ENCODE results near the gene DOCK10.
"Not testable (repeated sequence)": the region's sequence is repeated elsewhere in the genome, so short reads cannot be mapped to it uniquely, and the experiment has no call there.

DOCK10 gene

DNA sequence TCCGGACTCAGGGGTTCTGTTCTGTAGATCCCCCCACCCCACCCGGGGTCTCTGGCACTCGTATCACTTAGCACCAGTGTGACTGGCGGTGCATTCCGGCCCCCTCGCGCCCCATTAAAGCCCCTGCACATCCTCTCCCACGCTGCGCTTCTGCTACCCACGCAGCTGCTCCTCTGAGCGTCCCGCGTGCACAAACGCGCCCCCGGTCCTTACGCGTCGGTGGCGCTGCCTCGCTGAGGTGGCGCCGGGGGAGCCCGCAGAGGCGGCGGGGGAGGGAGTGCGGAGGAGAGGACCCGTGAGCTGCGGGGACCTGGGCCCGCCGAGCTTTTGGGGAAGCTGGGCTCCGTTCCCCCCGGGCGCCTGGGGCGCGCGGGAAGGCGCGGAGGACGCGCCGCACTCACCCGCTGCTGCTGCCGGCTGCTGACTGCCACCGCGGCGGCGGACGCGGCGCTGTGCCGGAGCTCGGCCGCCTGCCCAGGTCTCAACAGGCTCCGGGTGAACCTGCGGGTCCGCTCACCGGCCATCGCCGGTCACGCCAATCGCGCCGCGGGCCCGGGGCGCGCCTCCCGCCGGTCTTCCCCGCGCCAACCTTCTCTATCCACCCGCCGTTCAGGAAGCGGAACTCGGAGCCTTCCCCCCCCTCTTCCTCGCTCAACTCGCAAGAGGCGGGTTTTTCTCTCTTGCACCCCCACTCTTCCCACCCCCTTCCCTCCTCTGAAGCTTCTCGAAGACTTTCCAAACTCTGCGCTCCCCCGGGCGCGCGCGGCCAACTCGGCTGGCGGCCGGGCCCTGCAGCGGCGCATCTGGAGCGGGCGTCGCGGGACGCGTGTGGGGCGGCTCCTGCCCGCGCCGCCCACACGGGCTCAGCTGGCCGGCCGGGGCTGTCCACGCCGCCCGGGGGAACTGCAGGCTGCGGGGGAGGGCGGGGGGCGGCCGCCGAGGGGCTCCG is at the start of gene DOCK10:
DOCK10 (minus strand) TSS at position 618 of the 949 bp plus-strand sequence; CDS start at position 524, 94 bp downstream.
- DNase-seq (ENCODE audit: extremely low read depth in 1 of 2, low read depth in 1 of 2), result peak in 1 of 2 donors; percentile 45

DNA sequence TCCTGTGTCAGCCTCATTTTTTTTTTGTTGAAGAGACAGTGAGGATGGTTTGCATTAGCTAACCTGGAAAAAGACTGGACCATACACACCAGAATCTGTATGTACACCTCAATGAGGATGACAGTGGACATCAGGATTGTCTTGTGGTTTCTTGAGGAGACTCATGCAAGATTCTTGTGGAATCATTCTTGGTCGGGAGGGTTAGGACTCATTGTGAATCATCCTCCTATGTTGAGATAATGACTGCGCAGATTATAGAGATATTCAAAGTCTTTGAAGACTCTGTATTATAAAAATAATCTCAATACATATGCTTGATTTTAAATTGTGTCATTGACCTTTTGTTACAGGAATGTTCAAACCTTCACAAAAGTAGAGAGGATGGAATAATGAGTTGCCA is 49.1 kb upstream of the DOCK10 start:
- no peak for DNase-seq (ENCODE audit: extremely low read depth in 1 of 2, low read depth in 1 of 2)

DNA sequence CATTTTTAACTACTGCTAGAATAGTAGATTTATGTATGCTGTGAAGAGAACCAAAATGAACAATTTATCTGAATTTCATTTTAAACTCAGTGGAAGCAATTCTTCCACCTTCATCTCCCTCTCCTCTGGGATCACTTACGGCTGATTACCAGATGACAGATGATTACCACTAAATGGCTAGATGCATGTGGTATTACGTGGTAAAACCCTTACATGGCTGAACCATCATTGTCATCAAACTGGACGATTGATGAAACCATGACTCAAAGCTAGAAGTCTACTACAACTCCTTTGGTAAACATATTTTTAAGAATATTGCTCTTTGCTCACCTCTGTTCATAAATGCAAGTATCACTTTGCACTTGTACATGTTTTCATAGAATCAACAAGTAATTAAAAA is 48.5 kb upstream of the DOCK10 start:
- DNase-seq (ENCODE audit: extremely low read depth in 1 of 2, low read depth in 1 of 2), result no peak

DNA sequence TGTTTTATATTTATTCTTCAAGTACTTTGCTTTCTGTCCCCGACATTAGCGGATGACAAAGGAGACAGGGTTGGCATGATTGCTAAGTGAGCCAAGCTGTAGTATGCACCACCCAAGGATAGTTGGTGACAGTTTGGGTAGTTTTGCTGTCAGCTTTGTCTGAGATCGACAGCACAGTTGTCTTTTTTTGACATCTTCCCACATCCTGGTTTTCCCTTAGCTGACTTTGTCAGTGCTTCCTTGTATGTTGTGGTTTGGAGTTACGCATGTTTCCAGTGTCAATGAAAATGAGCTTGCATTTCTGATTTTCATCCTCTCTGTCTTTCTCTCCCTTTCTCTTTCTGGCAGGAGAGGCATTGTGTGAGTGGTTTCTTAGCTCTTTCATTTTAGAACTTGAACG is 44.6 kb upstream of the DOCK10 start:
- no peak for DNase-seq (ENCODE audit: extremely low read depth in 1 of 2, low read depth in 1 of 2)

DNA sequence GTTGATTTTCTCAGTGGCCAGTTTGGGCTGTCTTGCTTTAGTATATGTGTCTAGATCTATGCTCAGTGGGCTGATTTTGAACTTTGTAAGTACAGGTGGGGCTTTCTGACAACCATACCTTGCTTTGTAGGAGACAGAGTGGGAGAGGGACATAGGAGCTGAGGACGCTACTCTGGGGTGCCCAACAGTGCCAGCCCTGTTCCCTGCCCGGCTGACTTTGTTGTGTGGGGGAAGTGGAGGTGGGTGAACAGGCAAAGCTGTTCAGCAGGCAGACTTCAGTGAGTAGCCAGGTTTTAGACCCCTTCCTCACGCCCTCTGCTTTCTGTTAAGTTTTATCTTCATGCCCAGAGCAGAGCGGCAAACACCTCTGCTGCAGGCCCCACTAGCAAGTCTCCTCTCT is 44.2 kb upstream of the DOCK10 start:
- DNase-seq (ENCODE audit: extremely low read depth in 1 of 2, low read depth in 1 of 2), result no peak

DNA sequence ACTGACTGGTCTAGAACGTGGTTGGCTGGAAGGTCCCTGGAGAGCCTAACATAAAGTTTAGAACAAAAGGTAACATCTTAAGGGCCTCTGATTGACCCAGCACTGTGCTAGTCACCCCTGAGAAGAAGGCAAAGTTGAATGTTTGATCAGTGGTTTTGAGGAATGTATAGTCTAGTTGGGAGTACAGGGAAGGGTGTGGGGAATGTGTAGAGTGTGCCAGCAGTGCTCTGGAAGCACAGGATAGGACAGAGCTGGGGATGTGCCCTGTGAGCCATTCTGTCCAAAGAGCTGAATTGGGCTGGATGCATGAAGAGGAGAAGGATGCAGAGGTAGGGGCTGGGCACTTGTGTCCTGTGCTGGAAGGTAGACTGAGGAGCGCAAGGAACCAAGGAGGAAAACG is 41.0 kb upstream of the DOCK10 start:
- no peak for DNase-seq (ENCODE audit: extremely low read depth in 1 of 2, low read depth in 1 of 2)

DNA sequence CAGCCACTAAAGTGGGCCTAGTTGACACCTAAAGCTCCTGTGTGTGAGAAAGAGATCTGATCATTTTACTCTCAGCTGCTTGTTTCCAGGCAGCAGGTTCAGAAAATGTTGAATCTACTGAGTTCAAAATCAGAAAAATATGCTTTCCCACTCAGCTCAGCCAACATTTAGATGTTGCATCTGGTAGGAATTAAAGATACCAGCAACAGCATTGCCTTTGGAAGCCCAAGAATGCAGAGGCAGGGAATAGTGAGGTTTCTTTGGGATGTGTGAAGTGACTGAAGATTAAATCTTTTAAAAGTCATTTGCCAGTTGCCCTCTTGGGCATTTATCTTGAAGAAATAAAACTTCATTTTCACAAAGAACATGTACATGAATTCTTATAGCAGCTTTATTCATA is 33.9 kb upstream of the DOCK10 start:
- DNase-seq (ENCODE audit: extremely low read depth in 1 of 2, low read depth in 1 of 2), result no peak

DNA sequence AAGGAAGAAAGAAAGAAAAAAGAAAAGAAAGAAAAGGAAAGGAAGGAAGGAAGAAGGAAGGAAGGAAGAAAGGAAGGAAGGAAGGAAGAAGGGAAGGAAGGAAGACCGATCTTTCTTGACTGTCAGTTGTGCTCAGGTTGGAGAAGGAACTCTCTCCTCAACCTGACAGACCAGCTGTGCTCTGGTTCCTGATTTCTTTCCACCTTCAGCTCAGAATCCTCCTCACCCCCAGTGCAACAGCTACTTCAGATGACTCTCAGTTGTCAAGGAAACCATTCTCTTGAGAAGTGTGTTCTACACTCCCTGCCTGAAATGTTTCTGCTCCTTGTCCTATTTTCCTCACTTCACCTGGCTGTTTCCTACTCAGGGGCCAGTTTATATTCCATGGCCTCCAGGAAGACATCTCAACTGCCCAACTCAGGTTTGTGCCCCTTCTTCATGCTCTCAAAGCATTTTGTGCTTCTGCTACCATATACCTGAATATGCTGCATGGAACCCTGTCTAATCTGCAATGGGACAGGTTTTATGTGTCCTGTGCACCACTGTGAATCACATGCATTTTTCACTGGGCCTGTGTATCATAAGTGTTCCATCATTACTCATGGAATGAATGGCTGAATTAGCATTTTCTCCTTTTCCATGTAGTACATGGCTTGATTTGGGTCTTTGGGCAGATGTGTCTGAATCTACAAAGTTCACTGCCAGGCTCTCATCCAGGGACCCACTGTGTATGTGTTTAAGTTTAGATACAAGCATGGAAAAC is 32.8 kb upstream of the DOCK10 start:
- DNase-seq (ENCODE audit: extremely low read depth in 1 of 2, low read depth in 1 of 2), result no peak

DNA sequence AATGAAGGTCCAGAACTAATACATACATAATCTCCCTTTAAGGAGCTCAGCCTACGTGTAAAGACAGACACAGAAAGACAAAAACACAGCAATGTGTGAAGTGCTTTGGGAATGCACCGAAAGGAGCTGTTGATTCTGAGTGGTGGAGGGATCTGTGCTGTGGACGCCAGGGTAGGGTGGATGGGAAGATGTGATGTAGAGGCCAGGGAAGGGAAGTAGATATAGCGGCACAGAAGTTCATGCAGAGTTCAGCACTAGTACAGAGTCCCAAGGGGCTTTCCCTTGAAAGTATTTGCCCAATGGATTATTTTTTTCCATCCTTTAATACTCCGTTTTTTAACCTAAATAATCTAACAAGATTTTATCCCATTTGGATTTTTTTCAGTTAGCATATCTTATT is 32.1 kb upstream of the DOCK10 start:
- no peak for DNase-seq (ENCODE audit: extremely low read depth in 1 of 2, low read depth in 1 of 2)

DNA sequence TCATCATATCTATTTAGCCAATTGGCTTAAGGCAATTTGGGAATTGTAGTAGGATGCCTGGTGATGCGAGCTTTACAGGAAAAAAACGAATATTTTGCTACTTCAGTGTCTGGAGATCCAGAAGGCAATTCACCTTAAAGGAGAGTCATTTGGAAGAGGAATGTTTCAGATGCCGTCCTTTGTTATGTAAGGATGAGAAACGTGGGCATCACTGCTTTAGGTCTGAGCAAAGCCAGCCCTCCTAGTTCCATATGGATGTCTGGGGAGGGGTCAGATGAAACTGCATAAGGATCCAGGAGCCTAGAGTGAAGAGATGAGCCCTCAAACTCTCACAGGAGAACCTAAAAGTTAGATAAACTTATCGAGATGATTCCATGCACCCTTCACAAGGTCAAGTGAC is 30.9 kb upstream of the DOCK10 start:
- DNase-seq (ENCODE audit: extremely low read depth in 1 of 2, low read depth in 1 of 2), result no peak

DNA sequence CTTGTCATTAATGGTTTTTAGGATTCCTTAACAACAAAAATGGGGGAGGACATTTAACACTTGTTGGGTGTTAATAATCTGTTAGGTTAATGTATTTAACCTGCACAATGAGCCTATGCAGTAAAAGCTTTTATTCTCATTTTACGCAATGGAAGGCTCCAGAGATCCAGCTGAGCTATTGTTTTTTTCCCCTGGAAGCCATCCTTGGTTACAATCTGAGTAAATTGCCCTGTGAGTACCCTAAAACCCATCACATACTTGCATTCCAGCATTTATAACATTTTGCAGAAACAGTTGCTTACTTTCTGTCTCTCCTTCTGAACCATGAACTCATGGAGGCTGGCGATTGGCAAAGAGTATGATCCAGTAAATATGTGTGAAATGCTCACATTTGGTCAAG is 30.2 kb upstream of the DOCK10 start:
- no peak for DNase-seq (ENCODE audit: extremely low read depth in 1 of 2, low read depth in 1 of 2)

DNA sequence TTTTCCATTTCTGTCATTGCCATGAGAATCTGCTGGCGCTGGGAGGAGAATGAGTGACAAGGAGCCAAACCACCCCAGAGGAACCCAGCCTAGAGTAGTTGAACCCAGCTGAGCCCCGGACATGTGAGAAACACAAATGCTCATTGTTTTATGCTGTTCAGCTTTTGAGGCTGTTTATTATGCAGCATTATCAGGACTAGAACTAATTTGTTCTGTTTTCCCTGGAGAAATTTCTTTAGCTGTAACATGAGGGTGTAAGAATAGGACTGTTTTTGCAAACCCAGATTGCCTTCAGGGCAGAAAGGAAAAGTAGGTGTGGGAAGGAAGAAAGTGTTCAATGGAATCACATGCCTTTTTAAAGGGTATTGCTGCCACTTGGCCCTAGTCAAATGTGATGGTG is 28.5 kb upstream of the DOCK10 start:
- no peak for DNase-seq (ENCODE audit: extremely low read depth in 1 of 2, low read depth in 1 of 2)

DNA sequence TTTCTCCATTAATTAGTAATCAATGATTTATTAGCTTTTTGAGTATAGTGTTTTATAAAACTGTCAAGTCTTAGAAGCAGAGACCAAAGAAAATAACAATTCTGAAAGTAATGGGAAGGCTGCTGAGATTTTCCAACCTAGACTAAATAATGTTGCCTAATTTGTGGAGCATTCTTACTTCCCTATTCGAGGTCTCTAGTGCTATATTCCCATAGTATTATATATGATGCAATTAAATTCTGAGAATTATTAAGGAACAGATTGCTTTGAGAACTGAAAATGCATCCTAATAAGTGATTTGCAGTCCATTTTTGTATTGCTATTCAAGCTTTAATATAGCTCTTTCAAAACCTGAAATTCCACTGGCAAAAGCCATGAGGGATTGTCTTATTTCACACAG is 27.7 kb upstream of the DOCK10 start:
- DNase-seq (ENCODE audit: extremely low read depth in 1 of 2, low read depth in 1 of 2), result no peak

DNA sequence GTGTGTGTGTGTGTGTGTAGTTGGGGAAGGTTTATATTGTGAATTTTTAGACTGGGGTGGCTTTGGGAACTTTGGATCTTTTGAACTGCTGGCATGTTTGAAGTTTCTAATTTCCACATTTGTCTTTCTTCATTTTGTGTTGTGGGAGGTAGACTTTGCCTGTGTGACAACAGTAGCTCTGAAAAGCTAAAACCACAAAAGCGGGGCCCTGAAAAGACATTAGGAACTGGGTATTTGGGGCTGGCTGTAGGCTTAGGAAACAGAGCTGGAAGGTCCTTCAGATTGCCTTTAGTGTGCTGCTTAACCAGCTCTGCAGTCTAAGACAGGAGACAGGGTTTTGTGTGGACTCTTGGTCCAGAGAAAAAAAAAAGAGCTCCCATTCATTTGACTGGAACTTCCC is 27.2 kb upstream of the DOCK10 start:
- no peak for DNase-seq (ENCODE audit: extremely low read depth in 1 of 2, low read depth in 1 of 2)

DNA sequence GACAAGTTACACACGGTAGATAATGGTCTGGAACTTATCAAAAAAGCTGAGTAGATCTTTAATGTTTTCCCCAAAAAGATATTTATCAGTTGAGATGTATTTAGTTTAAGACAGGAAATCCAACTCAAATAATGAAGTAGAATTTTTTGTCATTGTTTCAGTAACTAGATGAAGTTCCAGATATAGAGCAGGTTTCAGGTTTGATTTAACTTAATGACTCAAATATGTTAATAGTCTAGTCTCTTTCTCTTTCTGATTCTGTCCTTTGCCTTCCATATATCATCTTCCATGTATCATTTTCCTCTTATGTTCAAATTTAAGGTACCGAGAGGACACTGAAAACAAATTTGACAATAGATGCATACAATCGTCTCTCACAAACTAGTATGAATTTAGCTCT is 23.6 kb upstream of the DOCK10 start:
- DNase-seq (ENCODE audit: extremely low read depth in 1 of 2, low read depth in 1 of 2), result no peak

DNA sequence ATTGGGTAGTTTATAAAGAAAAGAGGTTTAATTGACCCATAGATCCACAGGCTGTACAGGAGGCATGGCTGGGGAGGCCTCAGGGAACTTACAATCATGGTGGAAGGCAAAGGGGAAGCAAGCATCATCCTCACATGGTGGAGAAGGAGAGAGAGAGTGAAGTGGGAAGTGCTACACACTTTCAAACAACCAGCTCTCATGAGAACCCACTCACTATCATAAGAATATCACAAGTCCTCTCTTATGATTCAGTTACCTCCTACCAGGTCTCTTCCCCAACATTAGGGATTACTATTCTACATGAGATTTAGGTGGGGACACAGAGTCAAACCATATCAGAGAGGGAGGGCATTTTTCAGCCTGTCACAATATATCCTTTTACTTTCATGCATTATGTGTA is 22.7 kb upstream of the DOCK10 start:
- DNase-seq (ENCODE audit: extremely low read depth in 1 of 2, low read depth in 1 of 2), result no peak

DNA sequence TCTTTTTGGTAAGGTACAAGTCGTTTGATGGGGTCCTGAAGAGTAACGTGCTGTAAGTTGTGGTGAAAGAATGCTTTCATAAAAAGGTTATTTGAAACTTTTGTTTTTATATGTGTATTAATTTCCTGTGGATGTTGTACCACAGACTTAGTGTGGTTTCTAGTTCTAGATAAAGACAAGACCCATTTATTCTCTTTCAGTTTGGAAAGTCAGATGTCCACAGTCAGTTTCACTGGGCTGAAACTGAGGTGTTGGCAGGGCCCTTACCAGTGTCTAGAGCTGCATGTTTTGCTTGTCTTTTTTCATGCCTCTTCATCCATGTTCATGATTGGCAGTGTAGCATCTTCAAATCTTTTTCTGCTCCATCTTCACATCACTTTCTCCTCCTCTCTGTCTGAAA is 22.1 kb upstream of the DOCK10 start:
- DNase-seq (ENCODE audit: extremely low read depth in 1 of 2, low read depth in 1 of 2), result no peak

DNA sequence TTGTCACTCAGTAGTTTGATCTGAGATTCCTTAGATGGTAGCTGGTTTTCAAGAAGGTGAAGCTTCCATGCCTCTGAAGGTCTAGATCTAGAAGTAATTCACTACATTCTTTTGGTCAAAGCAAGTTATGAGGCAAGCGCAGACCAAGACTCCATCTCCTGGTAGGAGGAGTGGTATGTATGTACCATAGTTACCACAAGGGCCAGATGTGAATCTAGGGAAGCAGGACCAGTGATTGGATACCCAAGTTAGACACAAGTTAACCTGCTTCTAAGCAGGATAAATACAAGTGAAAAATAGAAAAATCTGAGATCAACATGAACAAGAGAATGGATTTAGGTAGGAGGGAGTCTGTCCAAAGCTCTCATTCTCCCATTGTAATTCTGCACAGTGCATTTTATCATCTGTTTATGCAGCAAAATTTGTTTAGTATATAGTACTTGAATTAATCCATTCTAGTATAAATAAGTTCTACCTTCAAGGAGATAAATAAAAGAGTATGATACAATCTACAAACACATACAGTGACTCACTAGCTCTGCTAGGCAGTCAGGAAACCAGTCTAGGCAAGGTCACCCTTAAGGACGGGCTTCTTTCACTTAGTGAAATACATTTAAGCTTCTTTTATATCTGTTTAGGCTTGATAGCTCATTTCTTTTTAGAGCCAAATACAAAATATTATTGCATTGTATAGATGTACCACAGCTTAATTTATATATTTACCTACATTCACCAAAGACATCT is 14.2 kb upstream of the DOCK10 start:
- no peak for DNase-seq (ENCODE audit: extremely low read depth in 1 of 2, low read depth in 1 of 2)

DNA sequence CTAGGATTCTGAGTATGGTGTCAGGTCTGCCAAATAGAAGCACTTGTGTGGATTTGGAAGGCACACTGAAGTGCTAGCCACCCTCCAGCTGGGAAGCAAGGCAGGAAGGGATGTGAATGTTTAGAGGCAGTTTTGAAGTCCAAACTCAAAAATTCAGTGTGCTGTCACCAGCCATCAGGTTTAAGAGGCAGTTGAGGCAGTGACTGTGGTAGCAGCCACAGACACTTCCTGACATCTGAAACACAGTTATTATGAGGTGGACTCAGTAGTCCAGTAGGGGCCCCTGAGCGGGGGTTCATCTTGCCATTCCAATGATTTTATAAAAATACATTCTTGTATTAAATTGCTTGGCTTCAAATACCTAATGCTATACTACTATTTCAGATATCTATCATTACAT is 13.4 kb upstream of the DOCK10 start:
- no peak for DNase-seq (ENCODE audit: extremely low read depth in 1 of 2, low read depth in 1 of 2)

DNA sequence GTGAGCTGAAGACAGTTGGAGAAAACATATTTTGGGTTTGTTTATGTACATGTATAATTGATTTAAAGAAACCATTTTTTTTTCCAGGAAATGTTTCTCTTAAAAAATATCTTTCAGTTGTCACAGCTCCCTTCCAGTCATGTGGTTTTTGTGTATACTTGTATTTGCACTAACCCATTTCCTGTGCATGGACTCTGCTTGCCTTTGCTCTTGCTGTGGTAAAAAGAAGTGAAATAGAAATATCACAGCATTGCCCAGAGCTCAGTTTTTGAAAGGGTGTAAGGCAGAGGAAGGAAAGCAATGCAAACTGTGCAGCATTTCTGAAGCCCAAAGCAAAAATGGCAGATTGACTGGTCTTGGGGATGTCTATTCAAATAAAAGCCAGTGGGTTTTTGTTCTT is 10.4 kb upstream of the DOCK10 start:
- no peak for DNase-seq (ENCODE audit: extremely low read depth in 1 of 2, low read depth in 1 of 2)

DNA sequence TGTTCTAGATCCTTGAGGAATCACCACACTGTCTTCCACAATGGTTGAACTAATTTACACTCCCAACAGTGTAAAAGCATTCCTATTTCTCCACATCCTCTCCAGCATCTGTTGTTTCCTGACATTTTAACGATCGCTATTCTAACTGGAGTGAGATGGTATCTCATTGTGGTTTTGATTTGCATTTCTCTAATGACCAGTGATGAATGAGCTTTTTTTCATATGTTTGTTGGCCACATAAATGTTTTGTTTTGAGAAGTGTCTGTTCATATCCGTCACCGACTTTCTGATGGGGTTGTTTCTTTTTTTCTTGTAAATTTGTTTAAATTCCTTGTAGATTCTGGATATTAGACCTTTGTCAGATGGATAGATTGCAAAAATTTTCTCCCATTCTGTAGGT is 5.2 kb upstream of the DOCK10 start:
- DNase-seq (ENCODE audit: extremely low read depth in 1 of 2, low read depth in 1 of 2), result not testable (repeated sequence)

DNA sequence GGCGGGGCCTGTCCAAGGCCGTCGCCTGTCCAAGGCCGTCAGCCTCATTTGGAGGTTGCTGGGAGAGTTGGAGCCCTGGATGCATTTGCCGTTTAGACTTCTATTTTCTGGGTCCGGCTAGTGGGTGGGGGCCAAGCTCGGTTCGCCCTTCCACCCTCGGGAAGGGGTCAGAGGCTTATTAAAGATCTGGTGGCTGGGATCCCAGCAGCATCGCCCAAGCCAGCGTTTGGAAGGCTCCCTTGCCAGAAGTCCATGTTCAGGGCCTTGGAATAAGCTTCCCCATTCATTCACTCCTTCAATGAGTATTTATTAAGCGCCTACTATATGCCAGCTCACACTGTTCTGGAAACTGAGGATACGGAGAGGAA is 516 bp upstream of the DOCK10 start:
- no peak for DNase-seq (ENCODE audit: extremely low read depth in 1 of 2, low read depth in 1 of 2)
